22Rv1 (cell line): ENCODE data around the gene RBMX.

Experiments used
- ZFX ChIP-seq: fragments of 450-650 bp; IDR thresholded peaks from 2 replicates; pipeline ENCODE4 v1.6.1; 2017; ENCODE audit warnings: antibody characterized with exemption, borderline replicate concordance
- TF ChIP-seq, protein P1 (sequence below): fragments of 450-650 bp; IDR thresholded peaks from 2 replicates; pipeline ENCODE4 v1.5.1; 2017; ENCODE audit warnings: mild to moderate bottlenecking

DNA sequence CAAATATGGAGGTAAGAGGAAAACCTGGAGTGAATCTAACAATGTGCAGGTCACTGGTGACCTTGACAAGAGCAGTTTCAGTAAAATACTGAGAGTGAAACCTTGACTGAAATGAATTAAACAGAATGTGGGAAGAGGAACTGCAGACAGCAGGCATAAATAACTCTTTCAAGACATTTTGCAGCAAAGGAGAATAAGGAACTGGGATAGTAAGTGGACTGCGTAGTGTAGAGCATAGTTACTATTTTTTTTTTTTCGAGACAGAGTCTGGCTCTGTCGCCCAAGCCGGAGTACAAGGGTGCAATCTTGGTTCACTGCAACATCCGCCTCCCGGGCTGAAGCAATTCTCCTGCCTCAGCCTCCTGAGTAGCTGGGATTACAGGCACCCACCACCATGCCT lies 24.0 kb downstream of the RBMX start:
- TF ChIP-seq, protein P1, sequence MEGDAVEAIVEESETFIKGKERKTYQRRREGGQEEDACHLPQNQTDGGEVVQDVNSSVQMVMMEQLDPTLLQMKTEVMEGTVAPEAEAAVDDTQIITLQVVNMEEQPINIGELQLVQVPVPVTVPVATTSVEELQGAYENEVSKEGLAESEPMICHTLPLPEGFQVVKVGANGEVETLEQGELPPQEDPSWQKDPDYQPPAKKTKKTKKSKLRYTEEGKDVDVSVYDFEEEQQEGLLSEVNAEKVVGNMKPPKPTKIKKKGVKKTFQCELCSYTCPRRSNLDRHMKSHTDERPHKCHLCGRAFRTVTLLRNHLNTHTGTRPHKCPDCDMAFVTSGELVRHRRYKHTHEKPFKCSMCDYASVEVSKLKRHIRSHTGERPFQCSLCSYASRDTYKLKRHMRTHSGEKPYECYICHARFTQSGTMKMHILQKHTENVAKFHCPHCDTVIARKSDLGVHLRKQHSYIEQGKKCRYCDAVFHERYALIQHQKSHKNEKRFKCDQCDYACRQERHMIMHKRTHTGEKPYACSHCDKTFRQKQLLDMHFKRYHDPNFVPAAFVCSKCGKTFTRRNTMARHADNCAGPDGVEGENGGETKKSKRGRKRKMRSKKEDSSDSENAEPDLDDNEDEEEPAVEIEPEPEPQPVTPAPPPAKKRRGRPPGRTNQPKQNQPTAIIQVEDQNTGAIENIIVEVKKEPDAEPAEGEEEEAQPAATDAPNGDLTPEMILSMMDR = no peak
- TF ChIP-seq ZFX = no peak
